ENCODE data around the gene FSIP1. TPM values are rescaled to one million over a fixed set of nuclear protein-coding genes. Genes with fewer than 3 reads are reported as not detected.

FSIP1 gene
- total RNA-seq, 1 donor from 2014 or later, result 2.5 TPM

DNA sequence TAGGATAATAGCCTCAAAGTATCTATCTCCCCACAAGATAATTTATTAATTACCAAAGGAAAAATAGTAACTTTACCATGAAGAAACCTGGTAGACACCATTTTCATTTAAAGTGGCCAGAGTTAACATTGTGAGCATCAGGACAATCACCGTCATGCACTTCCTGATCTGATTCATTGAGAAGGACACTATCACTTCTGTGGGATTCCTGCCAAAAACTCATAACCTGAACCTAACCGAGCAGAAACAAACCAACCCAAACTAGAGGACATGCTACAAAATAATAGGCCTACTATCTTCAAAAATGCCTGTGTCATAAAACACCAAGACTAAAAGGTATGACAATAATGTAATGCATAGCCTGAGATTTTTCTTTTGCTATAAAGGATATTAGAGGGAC lies 39.0 kb downstream of the FSIP1 start:
- H3K36me3 Mint-ChIP-seq, result peaks cover 6% of the 10 kb centered on the region
- no peaks in the 10 kb centered on the region for H3F3A ChIP-seq (ENCODE audit: low read depth)
- no peaks in the 10 kb centered on the region for H3K79me2 ChIP-seq (ENCODE audit: low read depth)
- no peak for DNase-seq (ENCODE audit: low spot score)
- peaks cover 3% of the 10 kb centered on the region for H3K9me3 Mint-ChIP-seq
- no peaks in the 10 kb centered on the region for H3K27me3 ChIP-seq
- H3K4me3 Mint-ChIP-seq, result no peak overlapping the region
- no peak overlapping the region for H2AFZ ChIP-seq (replicated peaks)
- no peak overlapping the region for H3K9ac ChIP-seq
- H3K4me1 ChIP-seq, result no peaks in the 10 kb centered on the region
- H3K9me3 ChIP-seq (ENCODE audit: low read depth), result no peaks in the 10 kb centered on the region
- H3K4me1 Mint-ChIP-seq, result peaks cover 2% of the 10 kb centered on the region
- no peak overlapping the region for H3K27ac Mint-ChIP-seq
- no peaks in the 10 kb centered on the region for H3K36me3 ChIP-seq
- no peaks in the 10 kb centered on the region for H4K20me1 ChIP-seq (ENCODE audit: low read depth)
- H3K27ac ChIP-seq, result no peak overlapping the region
- H3K4me2 ChIP-seq, result no peak overlapping the region
- TF ChIP-seq EZH2phosphoT487 (IDR thresholded peaks at IDR 0.05) (no peak), EZH2 (IDR thresholded peaks at IDR 0.05) (no peak)
- TF ChIP-seq, protein P1, sequence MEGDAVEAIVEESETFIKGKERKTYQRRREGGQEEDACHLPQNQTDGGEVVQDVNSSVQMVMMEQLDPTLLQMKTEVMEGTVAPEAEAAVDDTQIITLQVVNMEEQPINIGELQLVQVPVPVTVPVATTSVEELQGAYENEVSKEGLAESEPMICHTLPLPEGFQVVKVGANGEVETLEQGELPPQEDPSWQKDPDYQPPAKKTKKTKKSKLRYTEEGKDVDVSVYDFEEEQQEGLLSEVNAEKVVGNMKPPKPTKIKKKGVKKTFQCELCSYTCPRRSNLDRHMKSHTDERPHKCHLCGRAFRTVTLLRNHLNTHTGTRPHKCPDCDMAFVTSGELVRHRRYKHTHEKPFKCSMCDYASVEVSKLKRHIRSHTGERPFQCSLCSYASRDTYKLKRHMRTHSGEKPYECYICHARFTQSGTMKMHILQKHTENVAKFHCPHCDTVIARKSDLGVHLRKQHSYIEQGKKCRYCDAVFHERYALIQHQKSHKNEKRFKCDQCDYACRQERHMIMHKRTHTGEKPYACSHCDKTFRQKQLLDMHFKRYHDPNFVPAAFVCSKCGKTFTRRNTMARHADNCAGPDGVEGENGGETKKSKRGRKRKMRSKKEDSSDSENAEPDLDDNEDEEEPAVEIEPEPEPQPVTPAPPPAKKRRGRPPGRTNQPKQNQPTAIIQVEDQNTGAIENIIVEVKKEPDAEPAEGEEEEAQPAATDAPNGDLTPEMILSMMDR (IDR thresholded peaks at IDR 0.05), result no peak
- peaks cover 8% of the 10 kb centered on the region for H3K27me3 Mint-ChIP-seq (ENCODE audit: insufficient read depth, low read depth)
- no peak overlapping the region for H3K4me3 ChIP-seq

DNA sequence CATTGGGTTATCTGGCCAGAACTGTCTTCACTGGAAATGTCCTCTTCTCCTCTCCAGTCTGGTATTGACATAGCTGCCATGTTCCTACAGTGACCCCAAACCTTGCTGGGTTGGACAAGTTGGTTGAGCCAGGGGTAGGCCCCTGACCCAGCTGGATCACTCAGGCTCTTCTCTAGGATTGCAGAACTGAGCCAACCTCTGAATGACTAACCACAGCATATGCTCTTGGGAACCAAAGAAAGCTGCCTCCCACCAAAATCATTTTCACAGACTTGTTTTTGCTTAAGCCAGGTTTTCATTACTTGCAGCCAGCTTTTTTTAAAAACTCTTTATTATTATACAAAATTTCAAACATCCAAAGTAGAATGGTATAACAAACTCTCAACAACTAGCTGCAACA lies 41.4 kb downstream of the FSIP1 start:
- Histone ChIP-seq H3F3A (ENCODE audit: low read depth) (no peaks in the 10 kb centered on the region), H3K27ac (no peak overlapping the region), H3K4me2 (no peak overlapping the region), H3K36me3 (no peaks in the 10 kb centered on the region), H3K9ac (no peak overlapping the region), H3K9me3 (ENCODE audit: low read depth) (no peaks in the 10 kb centered on the region), H3K4me1 (peaks cover 5% of the 10 kb centered on the region), H3K79me2 (ENCODE audit: low read depth) (no peaks in the 10 kb centered on the region), H2AFZ (replicated peaks) (no peak overlapping the region), H3K4me3 (no peak overlapping the region), H4K20me1 (ENCODE audit: low read depth) (no peaks in the 10 kb centered on the region), H3K27me3 (no peaks in the 10 kb centered on the region)
- peaks cover 8% of the 10 kb centered on the region for H3K27me3 Mint-ChIP-seq (ENCODE audit: insufficient read depth, low read depth)
- peaks cover 8% of the 10 kb centered on the region for H3K36me3 Mint-ChIP-seq
- H3K27ac Mint-ChIP-seq, result no peak overlapping the region
- no peak for DNase-seq (ENCODE audit: low spot score)
- TF ChIP-seq, protein P1 (IDR thresholded peaks at IDR 0.05), result no peak
- TF ChIP-seq EZH2 (IDR thresholded peaks at IDR 0.05), result no peak
- TF ChIP-seq EZH2phosphoT487 (IDR thresholded peaks at IDR 0.05), result no peak
- H3K4me1 Mint-ChIP-seq, result peaks cover 13% of the 10 kb centered on the region
- H3K4me3 Mint-ChIP-seq, result no peak overlapping the region
- H3K9me3 Mint-ChIP-seq, result no peaks in the 10 kb centered on the region

DNA sequence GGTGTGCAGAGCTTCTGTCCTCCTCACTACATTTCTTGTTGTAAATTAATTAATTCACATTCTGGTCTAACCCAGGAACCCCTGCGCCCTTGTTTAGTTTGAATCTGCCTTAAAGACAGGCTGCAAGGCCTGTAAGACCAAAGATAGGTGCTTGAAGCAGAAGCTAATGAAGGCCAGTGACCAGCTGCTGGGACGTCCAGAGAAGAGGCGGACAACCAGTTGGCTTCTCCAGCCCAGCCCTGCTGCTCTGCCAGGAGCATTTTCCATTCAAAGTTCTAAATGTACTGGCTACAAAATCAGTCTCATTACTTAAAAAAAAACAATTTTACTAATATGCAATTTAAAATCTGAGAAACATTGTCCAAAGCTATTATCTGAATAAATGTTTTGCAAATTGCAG lies 43.6 kb downstream of the FSIP1 start:
- Histone ChIP-seq H3K79me2 (ENCODE audit: low read depth) (no peaks in the 10 kb centered on the region), H3K9ac (no peak overlapping the region), H3K27me3 (no peaks in the 10 kb centered on the region), H3K27ac (no peak overlapping the region), H3F3A (ENCODE audit: low read depth) (no peaks in the 10 kb centered on the region), H3K4me2 (no peak overlapping the region), H3K4me1 (peaks cover 5% of the 10 kb centered on the region), H3K36me3 (no peaks in the 10 kb centered on the region), H3K9me3 (ENCODE audit: low read depth) (no peaks in the 10 kb centered on the region), H4K20me1 (ENCODE audit: low read depth) (no peaks in the 10 kb centered on the region), H3K4me3 (no peak overlapping the region), H2AFZ (replicated peaks) (no peak overlapping the region)
- Mint-ChIP-seq H3K27me3 (ENCODE audit: insufficient read depth, low read depth) (peaks cover 4% of the 10 kb centered on the region), H3K4me3 (no peak overlapping the region), H3K27ac (no peak overlapping the region), H3K36me3 (peaks cover 6% of the 10 kb centered on the region), H3K9me3 (no peaks in the 10 kb centered on the region), H3K4me1 (peaks cover 14% of the 10 kb centered on the region)
- TF ChIP-seq, protein P1 (IDR thresholded peaks at IDR 0.05), result no peak
- TF ChIP-seq EZH2 (IDR thresholded peaks at IDR 0.05), result no peak
- TF ChIP-seq EZH2phosphoT487 (IDR thresholded peaks at IDR 0.05), result no peak
- no peak for DNase-seq (ENCODE audit: low spot score)

All from neural progenitor cell (in vitro differentiated cells).